HK-2 (cell line): Measurements from ENCODE around the gene ULK4.
"Not testable (repeated sequence)": the region's sequence is repeated elsewhere in the genome, so short reads cannot be mapped to it uniquely, and the experiment has no call there.

Experiments
- DNase-seq: peaks from one replicate; pipeline ENCODE4 v3.0.0-alpha.2; 2018; ENCODE audit not compliant: unreplicated experiment

ULK4 gene

DNA sequence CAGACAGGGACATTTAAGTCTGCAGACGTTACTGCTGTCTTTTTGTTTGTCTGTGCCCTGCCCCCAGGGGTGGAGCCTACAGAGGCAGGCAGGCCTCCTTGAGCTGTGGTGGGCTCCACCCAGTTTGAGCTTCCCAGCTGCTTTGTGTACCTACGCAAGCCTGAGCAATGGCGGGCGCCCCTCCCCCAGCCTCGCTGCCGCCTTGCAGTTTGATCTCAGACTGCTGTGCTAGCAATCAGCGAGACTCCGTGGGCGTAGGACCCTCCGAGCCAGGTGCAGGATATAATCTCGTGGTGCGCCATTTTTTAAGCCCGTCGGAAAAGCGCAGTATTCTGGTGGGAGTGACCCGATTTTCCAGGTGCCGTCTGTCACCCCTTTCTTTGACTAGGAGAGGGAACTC is 314.2 kb downstream of the ULK4 start:
- DNase-seq: not testable (repeated sequence)

DNA sequence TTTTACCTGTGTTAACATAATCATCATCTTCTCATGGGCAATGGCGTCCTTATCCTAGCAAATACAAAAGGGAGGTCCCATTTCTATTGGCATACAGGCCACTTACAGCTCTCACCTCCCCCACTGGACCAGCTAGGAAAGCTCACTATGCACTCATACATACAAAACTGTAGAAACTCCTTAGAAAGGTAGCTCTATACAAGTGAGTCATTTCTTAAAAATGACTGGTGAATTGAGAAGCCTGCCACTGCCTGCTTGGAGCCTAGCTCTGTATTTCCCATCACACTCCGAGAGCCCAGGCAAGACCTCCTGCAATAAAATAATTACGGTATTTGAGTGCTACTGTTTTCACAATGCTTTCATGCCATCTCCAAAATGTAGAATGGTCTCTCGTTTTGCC is 321.8 kb downstream of the ULK4 start:
- DNase-seq: no peak

DNA sequence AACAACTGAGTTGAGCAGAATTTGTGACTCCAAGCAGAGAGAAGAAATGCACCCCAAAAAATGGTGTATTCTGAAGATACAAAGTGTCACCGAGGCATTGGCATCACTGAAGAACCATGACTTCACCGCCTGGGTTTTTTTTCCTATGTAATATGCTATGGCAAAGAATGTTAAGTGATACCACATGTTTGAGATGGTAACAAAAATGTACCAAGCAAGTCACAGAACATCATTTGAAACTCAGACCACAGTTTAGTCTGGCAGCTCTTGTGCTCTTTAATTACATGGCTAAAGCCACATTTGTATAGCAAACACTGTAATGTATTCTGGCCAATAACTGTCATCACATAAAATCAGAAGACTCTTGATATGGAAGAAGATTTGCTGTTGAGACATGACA is 323.5 kb downstream of the ULK4 start:
- DNase-seq: no peak

DNA sequence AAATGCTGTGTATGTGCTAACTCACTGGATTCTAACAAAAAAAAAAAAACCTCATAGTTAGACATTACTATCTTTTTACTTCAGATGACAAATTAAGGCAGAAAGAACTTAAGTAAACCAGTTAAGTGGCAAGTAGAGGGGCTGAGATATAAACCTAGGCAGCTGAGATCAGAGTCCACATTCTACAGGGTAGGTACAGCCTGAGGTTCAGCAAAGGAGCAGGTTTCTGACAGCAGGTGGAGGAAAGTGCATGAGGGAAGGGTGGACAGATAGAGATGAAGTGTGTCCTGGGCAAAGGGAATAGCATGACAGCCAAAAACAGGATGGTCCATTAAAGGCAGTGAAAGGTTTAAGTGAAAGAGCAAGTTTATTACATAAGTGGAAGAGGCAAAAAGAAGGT is 329.2 kb downstream of the ULK4 start:
- no peak for DNase-seq

DNA sequence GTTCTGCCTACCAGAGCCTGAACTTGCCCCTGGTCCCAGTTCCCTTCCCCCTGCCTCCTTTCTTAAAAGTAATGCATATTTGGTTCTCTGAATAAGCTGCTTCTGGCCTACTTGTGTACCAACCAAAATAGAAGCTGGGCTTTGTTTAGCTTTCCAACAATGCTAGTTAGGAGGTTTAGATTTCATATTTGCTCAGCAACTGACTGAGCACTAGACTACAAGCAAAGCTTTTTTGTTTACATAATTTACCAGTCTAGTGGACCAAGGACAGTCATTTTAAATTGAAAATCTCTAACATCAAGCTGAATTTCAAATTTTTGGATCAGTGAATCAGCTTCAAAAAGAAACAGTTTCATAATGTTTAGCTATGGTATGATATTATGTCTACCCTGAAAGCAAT is 331.2 kb downstream of the ULK4 start:
- no peak for DNase-seq

DNA sequence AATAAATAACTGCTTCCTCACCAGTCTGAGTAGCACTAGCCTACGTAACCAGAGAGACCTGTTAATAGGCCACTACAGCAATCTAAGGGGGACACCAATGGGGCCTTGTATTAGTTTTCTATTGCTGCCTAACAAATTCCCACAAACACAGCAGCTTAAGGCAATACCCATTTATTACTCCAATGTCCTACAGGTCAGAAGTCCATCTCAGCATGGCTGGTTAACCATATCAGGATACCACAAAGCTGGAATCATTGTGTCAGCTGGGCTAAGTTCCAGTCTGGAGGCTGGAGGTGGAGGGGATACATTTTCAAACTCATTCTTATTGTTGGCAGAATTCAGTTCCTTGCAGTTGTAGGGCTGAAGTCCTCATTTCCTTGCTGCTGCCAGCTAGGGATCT is 331.9 kb downstream of the ULK4 start:
- no peak for DNase-seq

DNA sequence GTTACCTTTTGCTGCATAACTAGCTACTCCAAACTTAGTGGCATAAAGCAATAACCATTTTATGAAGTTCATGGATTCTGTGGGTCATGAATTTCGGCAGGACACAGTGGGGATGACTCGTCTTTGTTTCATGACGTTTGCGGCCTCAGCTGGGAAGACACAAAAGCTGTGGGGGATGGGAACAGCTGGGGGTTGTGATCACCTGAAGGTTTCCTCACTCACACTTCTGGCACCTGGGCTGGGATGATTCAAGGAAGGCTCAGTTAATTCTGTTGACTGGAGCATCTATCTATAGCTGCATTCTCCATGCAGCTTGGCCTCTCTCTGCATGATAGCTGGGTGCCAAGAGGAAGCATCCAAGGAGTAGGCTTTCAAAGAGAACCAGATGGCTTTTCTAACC is 332.8 kb downstream of the ULK4 start:
- no peak for DNase-seq

DNA sequence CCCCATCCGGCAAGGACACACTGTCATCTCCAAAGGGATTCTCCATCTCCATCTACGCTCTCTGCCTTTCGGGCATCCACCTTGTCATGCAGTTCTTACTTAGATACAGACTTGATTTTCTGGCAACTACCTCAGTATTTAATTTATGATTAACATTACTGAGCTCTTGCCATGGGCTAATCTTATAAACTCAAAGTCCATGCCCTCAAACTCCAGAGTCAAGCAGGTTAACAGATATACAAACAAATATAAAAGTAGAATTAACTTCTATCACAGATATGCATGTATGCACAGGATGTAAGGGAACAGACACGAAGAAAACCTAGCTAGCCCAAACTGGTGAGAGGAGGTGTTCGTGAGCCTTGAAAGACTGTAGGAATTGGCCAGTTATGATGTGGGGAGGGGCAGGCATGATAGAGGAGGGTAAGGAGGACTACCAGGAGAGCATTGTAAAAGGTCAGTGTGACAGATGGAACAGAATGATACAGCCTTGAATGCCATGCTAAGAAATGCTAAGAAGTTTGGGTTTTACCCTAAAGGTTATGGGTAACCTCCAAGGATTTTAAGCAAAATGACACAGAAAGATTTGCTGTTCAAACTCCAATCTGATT is 334.3 kb downstream of the ULK4 start:
- no peak for DNase-seq

DNA sequence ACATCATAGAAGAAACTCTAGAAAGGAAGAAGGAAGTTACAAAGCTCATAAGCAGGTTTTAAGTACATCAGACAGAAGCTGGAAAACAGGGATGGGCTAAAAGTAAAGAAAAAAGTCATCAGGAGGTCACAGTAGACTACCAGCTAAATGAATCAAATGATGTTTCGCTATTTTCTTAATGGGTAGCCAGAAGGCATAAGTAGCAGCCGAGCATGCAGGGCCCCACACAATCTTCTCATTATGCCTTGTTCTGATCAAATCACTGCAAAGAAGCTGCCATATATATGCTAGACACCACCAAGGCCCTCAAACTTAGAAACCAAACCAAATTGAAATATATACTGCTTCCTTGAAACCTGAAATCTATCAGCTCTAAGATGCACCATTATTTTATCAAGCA is 349.1 kb downstream of the ULK4 start:
- no peak for DNase-seq

DNA sequence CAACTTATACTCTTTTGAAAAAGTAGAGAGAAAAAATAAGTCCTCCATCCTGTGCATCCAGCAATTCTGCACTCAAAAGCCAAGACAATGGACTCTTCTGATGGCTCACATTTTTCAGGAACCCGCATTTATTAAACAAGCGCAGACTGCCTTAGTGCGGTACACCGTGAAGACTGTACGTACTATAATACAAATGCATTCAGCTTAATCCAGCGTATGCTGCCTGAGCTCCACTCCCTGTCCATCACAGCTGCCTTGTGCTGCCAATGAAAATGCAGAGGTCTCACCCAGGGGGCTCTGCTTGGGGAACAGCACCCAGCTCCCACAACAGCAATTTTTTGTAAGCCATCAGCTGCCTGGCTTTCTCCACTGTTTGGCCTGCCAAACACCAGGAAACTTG is 350.9 kb downstream of the ULK4 start:
- DNase-seq: no peak

DNA sequence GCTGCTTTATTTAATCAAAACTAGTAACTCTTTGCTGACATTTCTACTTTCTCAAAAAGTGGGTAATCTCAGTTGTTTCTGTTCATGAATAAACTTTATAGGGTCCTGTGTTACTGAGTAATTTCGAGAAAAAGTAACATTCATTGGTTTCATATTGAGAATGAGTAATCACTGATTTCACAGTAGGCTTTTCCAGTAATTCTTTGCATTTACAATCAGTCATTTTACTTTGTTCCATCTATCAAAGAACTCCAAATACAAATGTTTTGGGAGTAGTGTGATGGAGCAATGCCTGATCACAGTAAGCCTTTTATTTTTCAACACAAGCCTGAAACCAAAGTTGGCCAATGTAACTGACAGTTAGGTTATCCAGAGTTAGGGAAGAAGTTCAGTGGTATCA is 353.6 kb downstream of the ULK4 start:
- DNase-seq: no peak

DNA sequence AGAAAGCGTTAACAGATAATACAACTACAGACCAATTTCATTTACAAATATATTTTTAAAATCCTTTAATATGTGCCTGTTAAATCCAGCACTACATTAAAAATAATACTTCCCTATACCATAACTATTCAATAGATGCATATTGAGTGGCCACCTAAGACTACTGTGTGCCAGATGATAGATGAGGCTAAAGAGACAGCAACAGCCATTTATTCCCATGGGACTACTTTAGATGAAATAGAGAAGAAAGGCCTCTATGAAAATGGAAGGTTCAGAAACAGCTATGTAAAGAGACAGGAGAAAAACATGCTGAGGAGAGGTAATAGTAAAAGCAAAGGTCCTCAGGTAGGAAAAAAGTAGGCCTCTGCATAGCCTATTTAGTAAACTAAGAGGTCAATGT is 358.1 kb downstream of the ULK4 start:
- no peak for DNase-seq

DNA sequence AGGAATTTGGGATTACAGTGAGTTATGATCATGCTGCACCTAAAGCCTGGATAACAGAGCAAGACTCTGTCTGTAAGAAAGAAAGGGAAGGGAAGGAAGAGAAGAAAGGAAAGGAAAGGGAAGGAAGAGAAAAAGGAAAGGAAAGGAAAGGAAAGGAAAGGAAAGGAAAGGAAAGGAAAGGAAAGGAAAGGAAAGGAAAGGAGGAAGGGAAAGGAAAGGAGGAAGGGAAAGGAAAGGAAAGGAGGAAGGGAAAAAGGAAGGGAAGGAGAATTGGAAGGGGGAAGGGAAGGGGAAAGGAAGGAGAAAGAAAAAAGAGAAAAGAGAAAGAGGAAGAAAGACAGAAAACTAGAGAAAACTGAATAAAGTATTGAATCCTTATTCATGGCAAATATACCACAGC is 359.8 kb downstream of the ULK4 start:
- DNase-seq: no peak

DNA sequence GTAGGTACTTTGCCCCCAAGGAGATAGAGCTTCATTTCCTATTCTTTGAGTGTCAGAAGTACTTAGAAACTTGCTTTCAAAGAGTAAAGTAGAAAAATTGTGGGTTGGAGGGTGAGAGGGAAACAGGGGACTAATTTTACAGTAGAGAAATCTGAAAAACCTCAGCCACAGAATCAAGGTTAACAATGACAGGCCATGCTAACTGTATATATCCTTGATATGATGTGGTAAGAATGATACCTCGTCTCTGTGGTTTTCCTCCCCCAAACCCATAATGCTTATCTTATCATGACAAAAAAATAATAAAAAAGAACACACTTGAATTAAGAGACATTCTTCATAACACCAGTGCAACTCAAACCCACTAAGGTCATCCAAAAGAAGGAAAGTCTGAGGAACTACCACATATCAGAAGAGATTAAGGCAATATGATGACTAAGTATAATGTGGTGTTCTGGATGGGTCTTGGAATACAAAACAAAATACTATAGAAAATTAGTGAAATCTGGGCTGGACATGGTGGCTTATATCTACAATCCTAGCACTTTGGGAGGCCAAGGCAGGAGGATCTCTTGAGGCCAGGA is 360.4 kb downstream of the ULK4 start:
- DNase-seq: no peak

DNA sequence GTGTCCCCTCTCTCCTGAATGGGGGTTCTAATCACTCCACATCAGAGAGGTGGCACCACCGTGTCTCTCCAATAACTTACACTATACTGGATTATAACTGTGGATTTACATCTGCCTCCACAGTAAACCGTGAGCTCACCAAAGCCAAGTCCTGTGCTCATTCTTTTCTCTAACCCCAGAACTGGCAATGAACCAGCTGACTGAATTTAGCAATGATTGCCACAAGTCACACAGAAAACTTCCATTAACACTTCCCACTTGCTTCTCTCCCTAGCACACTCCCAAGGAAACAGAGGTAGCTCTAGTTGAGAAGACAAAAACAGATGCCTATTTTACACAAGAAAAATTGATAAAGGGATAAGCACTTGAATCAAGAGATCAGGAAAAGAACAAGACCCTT is 361.3 kb downstream of the ULK4 start:
- DNase-seq: no peak

DNA sequence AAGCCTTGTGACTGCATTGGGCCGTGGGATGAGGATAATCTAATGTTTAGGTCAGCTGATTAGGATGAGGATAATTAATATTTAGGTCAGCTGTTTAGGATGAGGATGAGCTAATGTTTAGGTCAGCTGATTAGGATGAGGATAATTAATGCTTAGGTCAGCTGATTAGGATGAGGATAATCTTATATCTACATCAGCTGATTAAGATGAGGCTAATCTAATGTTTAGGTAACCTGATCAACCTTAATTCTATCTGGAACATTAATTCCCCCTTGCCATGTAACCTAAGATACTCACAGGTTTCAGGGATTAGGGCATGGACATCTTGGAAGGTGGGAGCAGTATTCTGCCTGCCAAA is 362.8 kb downstream of the ULK4 start:
- DNase-seq: no peak

DNA sequence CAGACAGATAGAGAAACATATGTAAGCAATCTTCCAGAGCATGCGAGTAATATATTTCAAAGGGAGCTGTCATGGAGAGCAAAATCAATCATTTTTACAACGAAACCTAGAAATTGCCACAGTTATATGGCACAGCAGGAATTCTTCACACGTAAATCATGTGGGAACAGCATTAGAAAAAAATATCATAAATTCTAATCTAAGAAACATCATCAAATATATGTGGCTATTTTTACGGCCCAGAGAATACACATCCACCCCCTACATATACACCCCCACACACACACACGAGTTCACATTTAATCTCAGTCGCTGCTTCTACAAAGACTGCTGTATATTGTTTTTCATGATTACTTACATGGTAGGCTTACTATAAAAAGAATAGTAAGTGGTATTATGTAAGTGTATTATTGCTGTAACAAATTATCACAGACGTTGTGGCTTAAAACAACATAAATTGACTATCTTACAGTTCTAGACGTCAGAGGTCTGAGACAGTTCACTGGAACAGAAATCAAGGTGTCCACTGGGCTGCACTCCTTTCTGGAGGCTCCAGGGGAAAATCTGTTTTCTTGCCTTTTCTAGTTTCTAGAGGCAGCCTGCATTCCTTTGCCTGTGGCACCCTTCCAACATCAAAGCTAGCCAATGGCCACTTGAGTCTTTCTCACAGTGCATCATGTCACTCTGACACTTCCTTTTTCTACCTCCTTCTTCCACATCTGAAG is 363.3 kb downstream of the ULK4 start:
- no peak for DNase-seq

DNA sequence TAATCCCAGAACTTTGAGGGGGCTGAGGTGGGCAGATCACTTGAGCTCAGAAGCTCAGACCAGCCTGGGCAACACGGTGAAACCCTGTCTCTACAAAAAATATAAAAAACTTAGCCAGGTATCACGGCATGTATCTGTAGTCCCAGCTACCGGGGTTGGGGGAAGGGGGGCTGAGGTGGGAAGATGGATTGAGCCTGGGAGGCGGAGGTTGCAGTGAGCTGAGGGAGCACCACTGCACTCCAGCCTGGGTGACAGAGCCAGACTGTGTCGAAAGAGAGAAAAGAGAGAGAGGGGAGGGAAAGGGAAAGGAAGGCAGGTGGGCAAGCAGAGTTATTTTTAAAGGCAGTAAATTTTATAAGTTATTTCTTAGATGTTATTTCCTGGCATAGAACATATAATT is 368.1 kb downstream of the ULK4 start:
- no peak for DNase-seq

DNA sequence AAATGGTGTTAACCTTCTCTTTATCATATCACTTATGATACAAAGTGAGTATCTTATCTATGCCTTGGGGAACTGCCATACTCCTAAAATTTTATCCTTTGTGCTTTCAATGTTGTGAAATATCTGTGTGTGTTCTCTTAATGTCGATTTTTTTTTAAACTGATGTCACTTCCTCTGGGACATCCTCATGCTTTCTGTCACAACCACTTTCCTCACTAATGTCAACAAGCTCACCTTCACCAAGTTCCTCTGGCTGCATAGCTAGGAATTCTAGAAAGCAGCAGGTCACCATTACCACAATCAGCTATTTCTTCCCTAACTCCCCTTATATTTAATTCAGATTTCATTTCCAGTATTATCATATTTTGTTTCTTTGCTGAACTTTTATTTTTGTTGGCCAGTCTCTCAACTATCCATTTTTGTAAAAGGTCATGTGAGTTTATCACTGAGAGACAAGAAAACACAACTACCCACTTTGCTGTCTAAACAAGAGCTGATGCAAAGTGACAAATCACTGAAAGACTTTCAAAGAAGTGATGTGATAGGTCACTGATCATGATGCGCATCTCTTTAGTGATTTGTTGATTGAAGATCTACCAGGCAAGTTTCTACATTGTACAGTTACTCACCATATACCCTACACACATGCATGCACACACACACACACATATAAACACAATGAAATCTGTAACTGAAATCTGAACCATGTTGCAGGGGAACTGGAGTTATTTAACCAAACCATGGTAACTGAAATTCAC is 369.0 kb downstream of the ULK4 start:
- no peak for DNase-seq

DNA sequence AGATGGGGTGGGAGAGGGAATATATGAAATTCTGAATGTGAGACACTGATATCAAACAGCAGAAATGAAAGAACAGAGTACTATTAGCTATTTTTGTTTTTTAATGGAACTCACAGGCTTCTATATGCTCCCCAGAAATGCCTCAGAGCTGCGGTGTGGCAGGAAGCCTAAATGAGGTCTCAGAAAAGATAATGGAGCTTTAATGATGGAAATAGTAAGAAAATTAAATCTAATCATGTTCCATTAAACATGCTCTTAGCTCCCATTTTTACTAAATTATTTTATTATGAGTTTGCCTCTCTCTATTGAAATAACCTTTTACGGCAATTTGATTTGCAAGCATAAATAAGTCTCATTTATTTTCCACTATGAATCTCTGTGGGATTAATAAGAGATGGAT is 378.9 kb downstream of the ULK4 start:
- DNase-seq: no peak

DNA sequence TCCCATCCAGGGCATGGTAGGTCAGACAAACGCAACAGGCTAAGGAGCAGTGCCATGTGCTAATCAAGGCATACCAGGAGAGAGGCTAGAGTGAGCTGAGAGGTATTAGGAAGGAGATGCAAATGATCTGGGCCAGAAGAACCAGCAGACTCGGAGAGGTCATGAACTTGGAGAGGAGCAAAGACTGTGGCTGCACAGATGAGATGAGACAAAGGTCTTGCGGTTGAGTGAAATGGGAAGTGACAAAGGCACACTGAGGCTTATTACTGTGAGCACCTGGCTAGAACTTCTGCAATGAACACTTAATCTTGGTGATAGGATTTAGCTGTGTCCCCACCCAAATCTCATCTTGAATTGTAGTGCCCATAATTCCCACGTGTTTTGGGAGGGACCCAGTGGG is 380.2 kb downstream of the ULK4 start:
- no peak for DNase-seq

DNA sequence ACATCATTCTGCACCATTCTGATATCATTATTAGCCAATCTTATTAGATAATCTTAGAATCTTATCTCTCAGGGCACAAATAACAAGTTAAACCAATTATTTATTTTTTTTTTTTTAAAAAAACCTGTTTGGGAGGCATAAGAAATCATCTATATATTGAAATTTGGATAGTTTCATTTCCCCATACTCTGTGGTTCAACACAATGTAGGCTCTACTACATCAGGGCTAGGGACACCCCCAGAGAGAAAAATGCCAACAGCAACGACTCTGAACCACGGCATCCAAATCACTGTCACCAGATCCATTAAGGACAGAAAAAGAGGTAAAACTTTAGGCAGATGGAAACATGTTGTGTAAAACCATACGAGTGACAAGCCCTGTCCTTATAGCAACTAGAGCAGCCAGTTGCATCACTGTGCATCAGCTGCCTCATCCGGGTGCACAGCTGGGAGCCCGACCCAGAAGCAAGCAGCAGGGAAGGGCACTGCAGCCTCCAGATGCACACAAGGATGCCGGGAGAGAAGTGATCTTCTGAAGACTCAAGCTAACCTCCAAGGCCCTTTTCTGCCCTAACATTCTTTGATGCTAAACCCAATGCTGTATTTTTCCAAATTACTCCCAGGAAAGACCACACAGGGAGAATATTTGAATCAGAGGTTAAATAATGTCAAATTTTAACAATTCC is 381.5 kb downstream of the ULK4 start:
- DNase-seq: no peak
